HL-60 (cell line): Measurements from ENCODE around the gene IGSF8.

Source experiments
- DNase-seq, 2 experiments: peaks; one replicate each; pipeline ENCODE4 v3.0.0-alpha.2; 2010 to 2020; ENCODE audit warnings: low read depth in 1 of 2, low spot score in 1 of 2
- H3K27ac ChIP-seq: fragments of 250-450 bp; sonication (Bioruptor Pico); replicated peaks from 2 replicates; pipeline ENCODE4 v1.5.1; 2020; ENCODE audit warnings: mild to moderate bottlenecking, moderate library complexity
- H3K27me3 ChIP-seq: fragments of 250-450 bp; sonication (Bioruptor Pico); 2 replicates; pipeline ENCODE4 v1.5.1; 2021; ENCODE audit warnings: mild to moderate bottlenecking, moderate library complexity; ENCODE audit not compliant: insufficient read depth, poor library complexity, severe bottlenecking
- H3K4me3 ChIP-seq: replicated peaks from 2 replicates; pipeline ENCODE4 v1.5.1; 2011; ENCODE audit warnings: mild to moderate bottlenecking, control low read depth, low read length; ENCODE audit not compliant: insufficient read depth
- CTCF ChIP-seq: IDR thresholded peaks from one replicate; pipeline ENCODE4 v1.5.1; 2011; ENCODE audit warnings: low read length, control low read depth, inconsistent platforms; ENCODE audit not compliant: insufficient read depth
- GABPA ChIP-seq: IDR thresholded peaks from 2 replicates; pipeline ENCODE4 v1.6.1; 2012; ENCODE audit warnings: low read depth
- POLR2AphosphoS5 ChIP-seq: IDR thresholded peaks from 2 replicates; pipeline ENCODE4 v1.6.1; 2012; ENCODE audit warnings: low read depth
- SPI1 ChIP-seq: IDR thresholded peaks from 2 replicates; pipeline ENCODE4 v1.6.1; 2012; ENCODE audit warnings: low read depth, mild to moderate bottlenecking, borderline replicate concordance
- TF ChIP-seq, protein P1 (sequence below): IDR thresholded peaks from 2 replicates; pipeline ENCODE4 v1.6.1; 2012; ENCODE audit warnings: low read depth; ENCODE audit not compliant: insufficient replicate concordance

Gene IGSF8

DNA sequence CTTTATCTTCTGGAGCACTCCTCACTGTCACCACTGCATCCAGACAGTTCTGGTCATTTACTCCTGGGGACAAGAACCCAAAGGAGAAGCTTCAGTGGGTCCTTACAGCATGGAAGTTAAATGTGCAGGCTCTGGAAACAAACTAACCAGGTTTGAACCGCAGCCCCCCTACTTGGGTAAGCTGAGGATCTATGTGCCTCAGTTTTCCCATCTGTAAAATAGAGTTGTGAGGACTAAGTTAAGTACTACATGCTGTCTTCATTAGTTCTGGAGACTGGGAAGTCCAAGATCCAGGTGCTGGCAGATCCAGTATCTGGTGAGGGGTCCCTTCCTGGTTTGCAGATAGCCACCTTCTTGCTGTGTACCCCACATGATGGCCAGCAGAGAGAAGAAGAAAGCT lies 9.1 kb upstream of the IGSF8 start:
- no peak for DNase-seq
- H3K4me3 ChIP-seq, result no peak overlapping the region
- TF ChIP-seq CTCF, result no peak
- TF ChIP-seq GABPA, result no peak
- TF ChIP-seq, protein P1, sequence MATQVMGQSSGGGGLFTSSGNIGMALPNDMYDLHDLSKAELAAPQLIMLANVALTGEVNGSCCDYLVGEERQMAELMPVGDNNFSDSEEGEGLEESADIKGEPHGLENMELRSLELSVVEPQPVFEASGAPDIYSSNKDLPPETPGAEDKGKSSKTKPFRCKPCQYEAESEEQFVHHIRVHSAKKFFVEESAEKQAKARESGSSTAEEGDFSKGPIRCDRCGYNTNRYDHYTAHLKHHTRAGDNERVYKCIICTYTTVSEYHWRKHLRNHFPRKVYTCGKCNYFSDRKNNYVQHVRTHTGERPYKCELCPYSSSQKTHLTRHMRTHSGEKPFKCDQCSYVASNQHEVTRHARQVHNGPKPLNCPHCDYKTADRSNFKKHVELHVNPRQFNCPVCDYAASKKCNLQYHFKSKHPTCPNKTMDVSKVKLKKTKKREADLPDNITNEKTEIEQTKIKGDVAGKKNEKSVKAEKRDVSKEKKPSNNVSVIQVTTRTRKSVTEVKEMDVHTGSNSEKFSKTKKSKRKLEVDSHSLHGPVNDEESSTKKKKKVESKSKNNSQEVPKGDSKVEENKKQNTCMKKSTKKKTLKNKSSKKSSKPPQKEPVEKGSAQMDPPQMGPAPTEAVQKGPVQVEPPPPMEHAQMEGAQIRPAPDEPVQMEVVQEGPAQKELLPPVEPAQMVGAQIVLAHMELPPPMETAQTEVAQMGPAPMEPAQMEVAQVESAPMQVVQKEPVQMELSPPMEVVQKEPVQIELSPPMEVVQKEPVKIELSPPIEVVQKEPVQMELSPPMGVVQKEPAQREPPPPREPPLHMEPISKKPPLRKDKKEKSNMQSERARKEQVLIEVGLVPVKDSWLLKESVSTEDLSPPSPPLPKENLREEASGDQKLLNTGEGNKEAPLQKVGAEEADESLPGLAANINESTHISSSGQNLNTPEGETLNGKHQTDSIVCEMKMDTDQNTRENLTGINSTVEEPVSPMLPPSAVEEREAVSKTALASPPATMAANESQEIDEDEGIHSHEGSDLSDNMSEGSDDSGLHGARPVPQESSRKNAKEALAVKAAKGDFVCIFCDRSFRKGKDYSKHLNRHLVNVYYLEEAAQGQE, result no peak
- TF ChIP-seq POLR2AphosphoS5, result no peak
- TF ChIP-seq SPI1, result no peak
- H3K27ac ChIP-seq, result no peak overlapping the region
- no peaks in the 10 kb centered on the region for H3K27me3 ChIP-seq

DNA sequence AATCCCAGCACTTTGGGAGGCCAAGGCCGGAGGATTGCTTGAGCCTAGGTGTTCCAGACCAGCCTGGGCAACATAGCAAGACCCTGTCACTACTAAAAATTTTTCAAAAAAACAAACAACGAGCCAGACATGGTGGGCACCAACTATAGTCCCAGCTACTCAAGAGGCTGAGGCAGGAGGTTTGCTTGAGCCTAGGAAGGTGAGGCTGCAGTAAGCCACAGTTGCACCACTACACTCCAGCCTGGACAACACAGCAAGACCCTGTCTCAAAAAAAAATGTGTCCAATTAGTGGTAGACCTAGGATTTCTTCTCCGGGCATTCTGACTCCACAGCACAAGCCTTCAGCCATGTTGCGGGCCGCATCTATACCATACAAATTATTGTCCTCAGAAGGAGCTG lies 6.7 kb upstream of the IGSF8 start:
- H3K27me3 ChIP-seq, result no peaks in the 10 kb centered on the region
- H3K27ac ChIP-seq, result no peak overlapping the region
- no peak overlapping the region for H3K4me3 ChIP-seq
- TF ChIP-seq, protein P1, result no peak
- TF ChIP-seq CTCF (no peak), POLR2AphosphoS5 (no peak), SPI1 (no peak), GABPA (no peak)
- no peak for DNase-seq

GRCh38 chr1:160104486-160104885 lies 6.1 kb upstream of the IGSF8 start:
- Histone ChIP-seq H3K27me3 (no peaks in the 10 kb centered on the region), H3K4me3 (no peak overlapping the region), H3K27ac (no peak overlapping the region)
- TF ChIP-seq SPI1 (peak; percentile 67; the same call in 1 of the 2 replicates), GABPA (no peak)
- DNase-seq, result peak in 1 of 2 experiments; percentile 46

GRCh38 chr1:160103658-160104408 lies 5.4 kb upstream of the IGSF8 start:
- Histone ChIP-seq H3K4me3 (no peak overlapping the region), H3K27ac (no peak overlapping the region), H3K27me3 (no peaks in the 10 kb centered on the region)
- DNase-seq, result no peak
- TF ChIP-seq, protein P1, result no peak
- TF ChIP-seq POLR2AphosphoS5, result no peak
- TF ChIP-seq SPI1, result no peak
- TF ChIP-seq CTCF, result no peak
- no peak for TF ChIP-seq GABPA
